Trophoblast cell (in vitro differentiated cells and primary cell): Measurements from ENCODE around the gene IFT27.

ENCODE experiments used
- DNase-seq, 2 donors: peaks; one replicate each; pipeline ENCODE4 v3.0.0-alpha.2; 2016
- H2AFZ ChIP-seq: 2 replicates; pipeline ENCODE4 v1.6.1; 2013; ENCODE audit warnings: low read length, moderate library complexity, mild to moderate bottlenecking; ENCODE audit not compliant: insufficient read depth, poor library complexity
- H2AK5ac ChIP-seq: 2 replicates; pipeline ENCODE4 v1.6.1; 2013; ENCODE audit warnings: mild to moderate bottlenecking, low read length
- H2BK120ac ChIP-seq: 2 replicates; pipeline ENCODE4 v1.6.1; 2013; ENCODE audit warnings: low read length, mild to moderate bottlenecking, moderate library complexity; ENCODE audit not compliant: insufficient read depth, poor library complexity
- H2BK12ac ChIP-seq: 2 replicates; pipeline ENCODE4 v1.6.1; 2013; ENCODE audit warnings: mild to moderate bottlenecking, low read length, moderate library complexity
- H2BK5ac ChIP-seq: 2 replicates; pipeline ENCODE4 v1.6.1; 2013; ENCODE audit warnings: low read length, low read depth, moderate library complexity, mild to moderate bottlenecking; ENCODE audit not compliant: poor library complexity
- H3K14ac ChIP-seq: 2 replicates; pipeline ENCODE4 v1.6.1; 2013; ENCODE audit warnings: mild to moderate bottlenecking, low read length
- H3K18ac ChIP-seq: 2 replicates; pipeline ENCODE4 v1.6.1; 2013; ENCODE audit warnings: mild to moderate bottlenecking, low read length
- H3K23ac ChIP-seq: 2 replicates; pipeline ENCODE4 v1.6.1; 2013; ENCODE audit warnings: low read length
- H3K27ac ChIP-seq: 2 replicates; pipeline ENCODE4 v1.5.1; 2013; ENCODE audit warnings: low read depth, mild to moderate bottlenecking, inconsistent platforms, low read length, moderate library complexity
- H3K27me3 ChIP-seq: 2 replicates; pipeline ENCODE4 v1.6.1; 2013; ENCODE audit warnings: inconsistent platforms, mild to moderate bottlenecking, low read length, moderate library complexity; ENCODE audit not compliant: insufficient read depth
- H3K36me3 ChIP-seq, 2 experiments: 1 replicate in 1 of 2; 2 replicates in 1 of 2; pipeline ENCODE4 v1.6.1; 2013; ENCODE audit warnings: low read length in 2 of 2, mild to moderate bottlenecking in 2 of 2, moderate library complexity in 1 of 2; ENCODE audit not compliant: insufficient read depth in 2 of 2, control insufficient read depth in 1 of 2
- H3K4ac ChIP-seq: 2 replicates; pipeline ENCODE4 v1.6.1; 2013; ENCODE audit warnings: low read depth, mild to moderate bottlenecking, low read length, moderate library complexity
- H3K4me1 ChIP-seq, 2 experiments: 1 replicate in 1 of 2; 2 replicates in 1 of 2; pipeline ENCODE4 v1.6.1; 2013; ENCODE audit warnings: low read length in 2 of 2, mild to moderate bottlenecking in 2 of 2, moderate library complexity in 1 of 2; ENCODE audit not compliant: insufficient read depth in 2 of 2, control insufficient read depth in 1 of 2
- H3K4me2 ChIP-seq: 2 replicates; pipeline ENCODE4 v1.6.1; 2013; ENCODE audit warnings: inconsistent platforms, mild to moderate bottlenecking, low read length, moderate library complexity
- H3K4me3 ChIP-seq: 2 replicates; pipeline ENCODE4 v1.5.1; 2013; ENCODE audit warnings: mild to moderate bottlenecking, low read depth, low read length, inconsistent platforms
- H3K79me1 ChIP-seq: one replicate; pipeline ENCODE4 v1.6.1; 2013; ENCODE audit warnings: low read length
- H3K79me2 ChIP-seq: 2 replicates; pipeline ENCODE4 v1.6.1; 2013; ENCODE audit warnings: low read length, mild to moderate bottlenecking; ENCODE audit not compliant: control insufficient read depth, insufficient read depth, poor library complexity
- H3K9ac ChIP-seq: 2 replicates; pipeline ENCODE4 v1.6.1; 2013; ENCODE audit warnings: mild to moderate bottlenecking, low read length
- H3K9me3 ChIP-seq: 2 replicates; pipeline ENCODE4 v1.6.1; 2013; ENCODE audit warnings: low read depth, mild to moderate bottlenecking, control low read depth, inconsistent platforms, low read length; ENCODE audit not compliant: insufficient read depth
- H4K12ac ChIP-seq: 2 replicates; pipeline ENCODE4 v1.6.1; 2013; ENCODE audit warnings: low read depth, mild to moderate bottlenecking, low read length, moderate library complexity
- H4K8ac ChIP-seq: 2 replicates; pipeline ENCODE4 v1.6.1; 2013; ENCODE audit warnings: low read depth, mild to moderate bottlenecking, low read length, moderate library complexity
- H4K91ac ChIP-seq: one replicate; pipeline ENCODE4 v1.6.1; 2013; ENCODE audit warnings: low read depth, mild to moderate bottlenecking, low read length, moderate library complexity
- WGBS: extraction: QIAGEN DNeasy Blood & Tissue Kit; methylation state at CpG from one replicate; pipeline ENCODE4 v1.1.7; 2013; ENCODE audit warnings: missing lambda C conversion rate; ENCODE audit not compliant: insufficient read length, insufficient coverage; ENCODE audit errors: extremely low coverage; 5-methylcytosine and 5-hydroxymethylcytosine counted together

Gene IFT27

GRCh38 chr22:36770513-36771231 lies 5.2 kb downstream of the IFT27 start:
- Histone ChIP-seq H3K27ac (no peak overlapping the region), H2AK5ac (no peak overlapping the region), H4K91ac (no peak overlapping the region), H2AFZ (no peak overlapping the region), H3K18ac (no peak overlapping the region), H3K79me2 (no peaks in the 10 kb centered on the region), H2BK120ac (no peak overlapping the region), H3K4me3 (no peak overlapping the region), H2BK5ac (no peak overlapping the region), H3K23ac (no peak overlapping the region), H2BK12ac (no peak overlapping the region), H3K9ac (no peak overlapping the region), H3K79me1 (peaks cover 2% of the 10 kb centered on the region), H3K27me3 (no peaks in the 10 kb centered on the region), H3K36me3 (peaks cover 7 to 13% of the 10 kb centered on the region in 2 experiments), H3K4ac (no peak overlapping the region), H3K9me3 (no peaks in the 10 kb centered on the region), H3K4me1 (peaks cover 0 to 2% of the 10 kb centered on the region in 2 experiments), H3K4me2 (no peak overlapping the region), H3K14ac (no peak overlapping the region), H4K12ac (no peak overlapping the region), H4K8ac (no peak overlapping the region)
- no peak for DNase-seq
- WGBS = no CpG with 5 or more reads among the region's 11 CpGs

DNA sequence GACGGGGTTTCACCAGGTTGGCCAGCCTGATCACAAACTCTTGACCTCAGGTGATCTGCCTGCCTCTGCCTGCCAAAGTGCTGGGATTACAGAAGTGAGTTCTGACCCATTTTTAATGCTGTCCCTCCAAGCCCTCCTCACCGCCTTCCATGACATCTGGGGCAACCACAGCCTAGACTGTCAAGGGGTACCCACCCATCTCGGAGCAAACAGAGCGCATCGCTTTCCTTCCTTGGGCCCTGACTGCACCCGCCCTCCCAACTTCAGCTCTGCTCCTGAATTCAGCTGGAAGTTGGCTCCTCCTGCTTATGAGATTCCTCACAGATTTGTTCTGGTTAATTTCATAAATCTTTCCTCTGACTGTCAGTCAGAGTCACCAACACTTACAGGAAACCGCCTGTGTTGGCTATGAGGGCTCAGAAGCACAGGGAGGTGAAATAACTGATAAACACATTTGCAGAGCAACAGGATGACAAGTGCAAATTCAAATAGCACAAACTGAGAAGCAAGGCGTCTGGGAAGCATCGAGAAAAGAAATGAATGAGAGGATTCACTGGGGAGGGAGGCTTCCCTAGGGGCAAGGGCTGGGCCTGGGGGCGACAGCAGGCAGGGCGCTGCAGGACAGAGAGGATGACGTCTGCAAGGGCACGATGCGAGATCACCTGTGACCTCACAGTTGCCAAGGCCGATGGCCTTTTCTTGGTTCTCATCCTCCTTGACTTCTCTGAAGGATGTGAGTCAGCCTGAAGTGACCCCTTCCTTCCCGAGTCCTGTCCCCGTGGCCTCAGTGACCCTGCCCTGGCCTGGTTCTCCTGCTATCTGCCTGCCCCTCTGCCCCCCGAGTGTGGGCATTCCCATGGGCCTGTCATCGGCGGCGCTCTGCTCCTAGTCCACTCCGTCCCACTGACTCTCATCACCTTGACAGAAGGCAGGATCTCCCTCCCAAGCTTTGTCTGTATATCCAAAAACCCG lies 6.1 kb downstream of the IFT27 start:
- Histone ChIP-seq H3K9ac (no peak overlapping the region), H3K27ac (no peak overlapping the region), H4K12ac (no peak overlapping the region), H3K27me3 (no peaks in the 10 kb centered on the region), H3K14ac (no peak overlapping the region), H3K79me2 (no peaks in the 10 kb centered on the region), H3K4me1 (no peaks in the 10 kb centered on the region), H3K4me2 (no peak overlapping the region), H2BK12ac (no peak overlapping the region), H2AK5ac (no peak overlapping the region), H3K36me3 (peaks cover 7 to 15% of the 10 kb centered on the region in 2 experiments), H4K8ac (no peak overlapping the region), H3K9me3 (no peaks in the 10 kb centered on the region), H3K79me1 (no peaks in the 10 kb centered on the region), H2BK5ac (no peak overlapping the region), H3K18ac (no peak overlapping the region), H4K91ac (no peak overlapping the region), H2AFZ (no peak overlapping the region), H3K4ac (no peak overlapping the region), H3K4me3 (no peak overlapping the region), H2BK120ac (no peak overlapping the region), H3K23ac (no peak overlapping the region)
- no CpG with 5 or more reads among the region's 23 CpGs for WGBS
- no peak for DNase-seq

DNA sequence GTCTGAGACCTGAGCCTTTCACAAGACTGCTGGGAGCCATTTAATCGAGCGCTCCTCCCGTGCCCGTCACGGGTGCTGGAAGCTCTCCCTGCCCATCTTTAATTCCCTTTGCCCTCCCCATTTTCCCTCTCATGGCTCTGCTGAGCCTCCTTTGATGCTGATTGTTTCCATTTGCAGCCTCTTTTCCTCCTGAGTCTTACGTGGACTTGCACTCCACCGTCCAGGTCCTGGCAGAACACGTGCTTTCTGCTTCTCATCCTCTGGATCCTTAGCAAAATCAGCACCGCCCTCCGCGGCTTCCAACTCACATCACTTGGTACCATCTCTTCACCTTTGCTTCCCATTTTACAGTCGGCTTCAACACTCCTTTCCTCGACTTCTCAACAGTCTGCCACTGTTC lies 7.3 kb downstream of the IFT27 start:
- no peak overlapping the region for H3K18ac ChIP-seq
- H3K36me3 ChIP-seq = peaks cover 9 to 22% of the 10 kb centered on the region in 2 experiments
- H4K91ac ChIP-seq = no peak overlapping the region
- H3K14ac ChIP-seq = no peak overlapping the region
- H2BK120ac ChIP-seq = no peak overlapping the region
- DNase-seq = no peak
- no peak overlapping the region for H2BK12ac ChIP-seq
- no peak overlapping the region for H3K4me2 ChIP-seq
- no peak overlapping the region for H2BK5ac ChIP-seq
- H3K4me3 ChIP-seq = no peak overlapping the region
- no peak overlapping the region for H3K27ac ChIP-seq
- H3K79me1 ChIP-seq = no peaks in the 10 kb centered on the region
- no peaks in the 10 kb centered on the region for H3K27me3 ChIP-seq
- H2AK5ac ChIP-seq = no peak overlapping the region
- H3K79me2 ChIP-seq = no peaks in the 10 kb centered on the region
- no peak overlapping the region for H4K8ac ChIP-seq
- 100% methylated on average over 1 of the region's 13 CpGs for WGBS
- H3K9me3 ChIP-seq = no peaks in the 10 kb centered on the region
- H2AFZ ChIP-seq = no peak overlapping the region
- H3K4me1 ChIP-seq = no peaks in the 10 kb centered on the region
- H3K4ac ChIP-seq = no peak overlapping the region
- no peak overlapping the region for H3K9ac ChIP-seq
- no peak overlapping the region for H4K12ac ChIP-seq
- H3K23ac ChIP-seq = no peak overlapping the region

GRCh38 chr22:36768141-36768540 lies 7.8 kb downstream of the IFT27 start:
- no peak overlapping the region for H3K23ac ChIP-seq
- H3K27me3 ChIP-seq = no peaks in the 10 kb centered on the region
- H2BK12ac ChIP-seq = no peak overlapping the region
- no peak for DNase-seq
- no peak overlapping the region for H2BK5ac ChIP-seq
- no peaks in the 10 kb centered on the region for H3K4me1 ChIP-seq
- H3K18ac ChIP-seq = no peak overlapping the region
- H3K9me3 ChIP-seq = no peaks in the 10 kb centered on the region
- H3K4ac ChIP-seq = no peak overlapping the region
- H2AK5ac ChIP-seq = no peak overlapping the region
- H4K91ac ChIP-seq = no peak overlapping the region
- no CpG with 5 or more reads among the region's 5 CpGs for WGBS
- H3K4me3 ChIP-seq = no peak overlapping the region
- no peak overlapping the region for H2BK120ac ChIP-seq
- no peak overlapping the region for H4K12ac ChIP-seq
- no peak overlapping the region for H4K8ac ChIP-seq
- H3K36me3 ChIP-seq = peaks cover 10 to 24% of the 10 kb centered on the region in 2 experiments
- no peak overlapping the region for H3K9ac ChIP-seq
- no peak overlapping the region for H3K4me2 ChIP-seq
- no peaks in the 10 kb centered on the region for H3K79me1 ChIP-seq
- no peak overlapping the region for H3K14ac ChIP-seq
- no peak overlapping the region for H2AFZ ChIP-seq
- no peaks in the 10 kb centered on the region for H3K79me2 ChIP-seq
- H3K27ac ChIP-seq = no peak overlapping the region
